HepG2 (cell line): ENCODE results near the gene MTSS2. TPM values are rescaled to one million over a fixed set of nuclear protein-coding genes. Genes with fewer than 3 reads are reported as not detected.

Experiments
- E2F5 ChIP-seq: sonication (generic); formaldehyde crosslinking; conservative IDR thresholded peaks from 2 replicates; pipeline ENCODE4 v1.4.0; 2020; ENCODE audit warnings: missing genetic modification reagents
- HMGXB4 ChIP-seq, 2 experiments: sonication (generic) in 1 of 2; formaldehyde crosslinking in 1 of 2; IDR thresholded peaks; 2 replicates each; pipeline versions ENCODE4 v1.4.0 to v1.6.1; 2018 to 2020; ENCODE audit warnings: missing genetic modification reagents in 2 of 2, borderline replicate concordance in 1 of 2, low read depth in 1 of 2, mild to moderate bottlenecking in 1 of 2, missing biosample characterization in 1 of 2
- HNRNPK ChIP-seq: fragments of 200-400 bp; formaldehyde crosslinking; IDR thresholded peaks from 2 replicates; pipeline ENCODE4 v1.6.1; 2018; ENCODE audit warnings: low read length, low read depth, moderate library complexity, mild to moderate bottlenecking; ENCODE audit not compliant: poor library complexity, severe bottlenecking
- MED13 ChIP-seq: sonication (generic); formaldehyde crosslinking; IDR thresholded peaks from 2 replicates; pipeline ENCODE4 v1.5.0; 2020; ENCODE audit warnings: missing genetic modification reagents
- MYPOP ChIP-seq: sonication (generic); formaldehyde crosslinking; IDR thresholded peaks from 2 replicates; pipeline ENCODE4 v1.8.1; 2023; ENCODE audit warnings: mild to moderate bottlenecking, moderate library complexity, missing genetic modification reagents
- NR2F6 ChIP-seq, 2 experiments: IDR thresholded peaks; 2 replicates each; pipeline ENCODE4 v1.6.1; 2016; ENCODE audit warnings: antibody characterized with exemption in 1 of 2, mild to moderate bottlenecking in 1 of 2
- PCBP1 ChIP-seq: fragments of 200-400 bp; formaldehyde crosslinking; IDR thresholded peaks from 2 replicates; pipeline ENCODE4 v1.6.1; 2017; ENCODE audit warnings: mild to moderate bottlenecking, low read depth, low read length, borderline replicate concordance
- SNAPC2 ChIP-seq: sonication (generic); formaldehyde crosslinking; IDR thresholded peaks from 2 replicates; pipeline ENCODE4 v1.8.1; 2022; ENCODE audit warnings: mild to moderate bottlenecking, missing genetic modification reagents
- SNAPC5 ChIP-seq: sonication (generic); formaldehyde crosslinking; IDR thresholded peaks from 2 replicates; pipeline ENCODE4 v1.8.1; 2023; ENCODE audit warnings: mild to moderate bottlenecking, missing genetic modification reagents, borderline replicate concordance
- SRY ChIP-seq: sonication (generic); formaldehyde crosslinking; IDR thresholded peaks from 2 replicates; pipeline ENCODE4 v1.8.0; 2022; ENCODE audit warnings: mild to moderate bottlenecking, missing genetic modification reagents
- THRA ChIP-seq: sonication (generic); formaldehyde crosslinking; IDR thresholded peaks from 2 replicates; pipeline ENCODE4 v1.4.0; 2020; ENCODE audit warnings: missing genetic modification reagents, borderline replicate concordance
- ZBTB7B ChIP-seq: sonication (generic); formaldehyde crosslinking; IDR thresholded peaks from 2 replicates; pipeline ENCODE4 v1.4.0; 2020; ENCODE audit warnings: missing genetic modification reagents
- ZNF234 ChIP-seq: sonication (generic); formaldehyde crosslinking; conservative IDR thresholded peaks from 2 replicates; pipeline ENCODE4 v1.5.1; 2020; ENCODE audit warnings: mild to moderate bottlenecking, missing genetic modification reagents
- ZNF281 ChIP-seq: sonication (generic); formaldehyde crosslinking; IDR thresholded peaks from 2 replicates; pipeline ENCODE4 v1.4.0; 2020; ENCODE audit warnings: missing genetic modification reagents, borderline replicate concordance
- ZNF484 ChIP-seq: sonication (generic); formaldehyde crosslinking; IDR thresholded peaks from 2 replicates; pipeline ENCODE4 v1.5.1; 2020; ENCODE audit warnings: mild to moderate bottlenecking, low read depth, missing genetic modification reagents, borderline replicate concordance
- ZNF549 ChIP-seq: sonication (generic); formaldehyde crosslinking; IDR thresholded peaks from 2 replicates; pipeline ENCODE4 v1.5.0; 2020; ENCODE audit warnings: missing genetic modification reagents
- ZNF776 ChIP-seq: sonication (generic); formaldehyde crosslinking; IDR thresholded peaks from 2 replicates; pipeline ENCODE4 v1.4.0; 2020; ENCODE audit warnings: mild to moderate bottlenecking, missing genetic modification reagents
- ZNF850 ChIP-seq: sonication (generic); formaldehyde crosslinking; conservative IDR thresholded peaks from 2 replicates; pipeline ENCODE4 v1.9.0; 2021; ENCODE audit warnings: mild to moderate bottlenecking, missing genetic modification reagents
- polyA plus RNA-seq, 8 experiments: library from polyadenylated mRNA; depleted of rRNA in 3 of 8; stranded (reverse) in 7 of 8; unstranded in 1 of 8; fragments of >200 nt; fragmentation: Illumina TruSeq in 4 of 8; extraction: Trizol in 4 of 8; gene quantifications; 2 replicates each; pipeline versions ENCODE4 v1.2.1 to v1.2.3, GENCODE V29; 2011 to 2016; ENCODE audit warnings: low read depth in 4 of 8, missing spikeins in 1 of 8, mixed read lengths in 1 of 8; ENCODE audit not compliant: insufficient read depth in 1 of 8
- total RNA-seq, 5 experiments: library from RNA; depleted of rRNA; stranded (reverse); fragments of >200 nt; fragmentation: Illumina TruSeq; extraction: Trizol; gene quantifications; 2 replicates each; pipeline ENCODE4 v1.2.3, GENCODE V29; 2016; ENCODE audit warnings: low read depth in 1 of 5

Gene MTSS2
- total and polyA plus RNA-seq, 2 of the 13 experiments (the other 11 are each of a cell fraction or from before 2014, with no cell fraction given): 132 to 242 TPM

- peak in 1 of 2 experiments; percentile 47; a peak in 2 of 4 replicates for TF ChIP-seq HMGXB4 (CRISPR knock-in tag; IDR thresholded peaks at IDR 0.05; ENCODE audit: borderline replicate concordance in 1 of 2, low read depth in 1 of 2)
- 0 out of 2 replicates have a peak, but pooled peaks have one; percentile 13 for TF ChIP-seq MYPOP
- no peak for TF ChIP-seq THRA (CRISPR knock-in tag)
- no peak for TF ChIP-seq ZNF484 (CRISPR knock-in tag)
- TF ChIP-seq ZNF234 (CRISPR knock-in tag): 0 out of 2 replicates have a peak, but pooled peaks have one; percentile 40
- no peak for TF ChIP-seq ZNF549 (CRISPR knock-in tag)
- TF ChIP-seq ZNF776 (CRISPR knock-in tag): peak; percentile 81
- TF ChIP-seq NR2F6 (IDR thresholded peaks at IDR 0.05): no peak
- TF ChIP-seq NR2F6 (CRISPR knock-in tag; IDR thresholded peaks at IDR 0.05): no peak
- TF ChIP-seq SNAPC2 (CRISPR knock-in tag): 0 out of 2 replicates have a peak, but pooled peaks have one; percentile 40
- peak; percentile 63; the same call in 1 of the 2 replicates for TF ChIP-seq MED13 (CRISPR knock-in tag)
- no peak for TF ChIP-seq ZBTB7B
- no peak for TF ChIP-seq E2F5 (CRISPR knock-in tag)
- no peak for TF ChIP-seq HNRNPK
- peak; percentile 55; the same call in 1 of the 2 replicates for TF ChIP-seq SRY (CRISPR knock-in tag)
- TF ChIP-seq SNAPC5 (CRISPR knock-in tag): 0 out of 2 replicates have a peak, but pooled peaks have one; percentile 13
- TF ChIP-seq ZNF281 (CRISPR knock-in tag): no peak
- TF ChIP-seq PCBP1: peak; percentile 31; the same call in 1 of the 2 replicates
- TF ChIP-seq ZNF850 (CRISPR knock-in tag): no peak
Measured at GRCh38 chr16:70684146-70685060, 1.4 kb downstream of the MTSS2 start (continued).
